IPS-18c (cell line): ENCODE results near the gene TNXB.
"Not testable (repeated sequence)": the region's sequence is repeated elsewhere in the genome, so short reads cannot be mapped to it uniquely, and the experiment has no call there.

Source experiments
- H3K4me3 ChIP-seq: 2 replicates; pipeline ENCODE4 v1.7.0; 2013; ENCODE audit warnings: low read depth, mild to moderate bottlenecking, low read length, moderate library complexity; ENCODE audit not compliant: insufficient read depth
- H3K9me3 ChIP-seq: one replicate; pipeline ENCODE4 v1.6.1; 2013; ENCODE audit warnings: mild to moderate bottlenecking, low read length, moderate library complexity; ENCODE audit not compliant: control insufficient read depth, insufficient read depth

TNXB gene

DNA sequence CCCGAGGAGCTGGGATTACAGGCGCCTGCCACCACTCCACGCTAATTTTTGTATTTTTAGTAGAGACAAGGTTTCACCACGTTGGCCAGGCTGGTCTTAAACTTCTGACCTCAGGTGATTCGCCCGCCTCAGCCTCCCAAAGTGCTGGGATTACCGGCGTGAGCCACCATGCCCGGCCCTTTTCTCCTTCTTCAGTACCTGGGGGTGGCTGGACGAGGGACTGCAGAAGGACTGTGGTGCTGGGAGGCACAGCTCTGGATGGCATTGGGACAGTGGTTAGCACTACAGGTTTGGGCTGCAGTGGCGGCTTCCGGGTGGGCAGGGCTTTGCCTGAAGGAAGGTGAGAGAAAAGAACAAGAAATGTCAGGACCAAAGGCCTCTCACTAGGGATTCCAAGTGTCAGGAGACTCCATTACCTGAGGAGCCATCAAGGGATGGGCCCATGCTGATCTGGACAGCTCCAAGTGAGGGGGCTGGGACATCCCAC lies 11.5 kb upstream of the TNXB start:
- Histone ChIP-seq H3K9me3 (peaks cover 2% of the 10 kb centered on the region), H3K4me3 (no peak overlapping the region)

DNA sequence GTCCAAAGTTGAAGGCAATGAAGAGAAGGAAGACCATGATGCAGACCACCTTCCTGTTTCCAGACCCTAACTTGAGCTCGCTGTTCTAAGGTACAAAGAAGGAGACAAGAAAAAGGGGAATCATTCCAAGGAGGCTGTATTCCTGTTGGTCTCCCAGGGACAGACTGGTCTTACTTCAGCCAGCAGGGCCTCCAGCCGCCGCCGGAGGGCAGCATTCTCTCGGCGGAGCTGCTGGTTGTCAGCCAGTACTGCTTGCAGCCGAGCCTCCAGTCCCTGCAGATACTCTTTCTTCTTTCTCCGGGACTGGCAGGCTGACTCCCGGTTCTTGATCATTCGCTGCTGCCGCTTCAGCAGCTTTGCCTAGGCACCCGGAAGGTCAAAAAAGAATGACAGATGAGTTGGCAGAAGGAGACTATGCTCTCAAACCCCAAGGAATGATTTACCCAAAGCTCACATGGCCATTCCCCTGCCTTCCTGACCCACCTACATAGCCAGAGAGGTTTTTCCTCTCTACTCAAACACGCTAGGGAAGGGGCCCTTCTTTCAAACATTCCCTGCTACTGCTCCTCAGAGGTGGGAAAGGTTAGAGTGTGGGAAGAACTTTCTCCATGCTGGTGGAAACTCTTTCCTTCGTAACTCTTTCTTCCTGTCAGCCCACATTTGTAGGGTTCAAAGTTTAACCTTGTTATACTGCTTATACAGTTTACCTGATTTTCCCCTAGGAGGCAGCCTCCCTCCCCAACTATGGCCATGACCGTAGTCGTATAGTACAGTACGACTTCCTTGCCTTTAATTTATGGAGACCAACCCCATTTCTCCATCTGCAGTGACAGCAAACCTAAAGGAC lies 9.9 kb upstream of the TNXB start:
- Histone ChIP-seq H3K4me3 (no peak overlapping the region), H3K9me3 (peaks cover 2% of the 10 kb centered on the region)

DNA sequence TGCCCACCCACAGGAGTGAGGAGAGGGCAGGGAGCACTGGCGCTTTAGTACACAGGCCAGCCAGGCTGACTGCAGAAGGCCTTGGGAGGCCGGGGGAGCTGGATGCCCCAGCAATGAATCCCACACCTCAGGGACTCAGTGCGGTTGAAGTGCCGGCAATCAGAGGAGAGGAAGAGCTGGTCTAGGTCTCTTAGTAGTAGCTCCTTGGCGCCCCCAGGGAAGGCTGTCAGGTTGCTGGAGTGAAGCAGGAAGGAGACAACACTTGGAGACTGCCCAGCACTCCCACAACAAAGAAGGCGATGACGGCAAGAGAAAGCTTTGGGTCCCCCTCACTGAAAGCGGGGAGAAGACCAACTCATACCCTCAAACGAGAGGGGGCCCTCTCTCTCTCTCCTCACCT lies 8.3 kb upstream of the TNXB start:
- H3K4me3 ChIP-seq = no peak overlapping the region
- peaks cover 2% of the 10 kb centered on the region for H3K9me3 ChIP-seq

DNA sequence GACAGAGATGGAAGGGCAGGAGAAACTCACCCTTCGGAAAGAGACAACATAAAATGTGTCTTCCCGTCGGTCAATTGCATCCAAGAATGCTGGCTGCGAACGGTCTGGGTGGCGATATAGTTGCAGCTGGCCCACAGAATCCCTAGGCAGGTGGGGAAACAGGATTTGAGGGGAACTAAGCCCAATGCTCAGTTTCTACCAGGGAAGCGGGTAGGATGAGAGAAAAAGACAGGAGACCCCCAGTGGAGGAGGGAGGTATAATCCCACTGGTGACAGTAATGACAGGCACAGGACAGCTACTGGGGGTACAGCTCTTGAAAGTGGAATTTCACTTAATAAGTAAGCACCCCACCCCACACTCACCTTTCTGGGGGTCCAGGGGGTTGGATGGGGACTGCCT lies 7.5 kb upstream of the TNXB start:
- Histone ChIP-seq H3K4me3 (no peak overlapping the region), H3K9me3 (peaks cover 2% of the 10 kb centered on the region)

DNA sequence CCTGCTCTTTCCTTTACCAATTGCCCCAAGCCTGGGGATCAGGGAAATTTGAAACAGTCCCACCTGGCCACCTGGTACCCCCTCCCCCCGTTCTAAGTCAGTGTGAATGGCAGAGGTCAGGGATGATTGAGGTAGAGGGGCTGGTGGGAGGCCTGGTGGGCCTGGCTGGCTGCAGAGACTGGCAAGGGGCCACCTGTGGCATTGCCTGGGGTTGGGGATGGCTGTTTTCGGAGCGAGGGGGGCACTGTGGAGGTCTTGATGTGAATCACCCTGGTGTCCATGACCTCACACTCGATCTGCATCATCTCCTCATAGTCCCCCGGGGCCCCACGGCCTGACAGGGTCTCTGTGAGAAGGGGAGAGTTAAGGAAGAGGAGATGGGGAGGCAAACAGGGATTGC lies 6.5 kb upstream of the TNXB start:
- peaks cover 2% of the 10 kb centered on the region for H3K9me3 ChIP-seq
- no peak overlapping the region for H3K4me3 ChIP-seq

DNA sequence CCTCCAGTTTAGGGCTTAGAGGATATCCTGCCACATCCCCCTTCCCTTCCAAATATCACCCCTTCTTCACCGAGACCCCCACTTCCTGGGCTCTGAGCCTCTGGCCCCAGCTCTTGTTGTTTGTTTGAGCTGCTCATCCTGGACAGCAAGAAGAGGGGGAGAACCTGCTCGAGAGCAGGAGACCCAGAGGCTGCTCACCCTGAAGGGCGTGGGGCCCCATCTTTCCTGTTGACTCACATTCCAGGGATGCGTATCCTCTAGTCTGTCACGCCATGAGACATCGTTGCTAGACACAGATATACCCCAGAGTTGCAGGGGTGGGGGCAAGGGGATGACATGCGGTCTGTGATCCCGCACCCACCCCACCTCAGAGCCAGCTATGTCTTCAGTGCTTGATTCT lies 5.7 kb upstream of the TNXB start:
- peaks cover 2% of the 10 kb centered on the region for H3K9me3 ChIP-seq

DNA sequence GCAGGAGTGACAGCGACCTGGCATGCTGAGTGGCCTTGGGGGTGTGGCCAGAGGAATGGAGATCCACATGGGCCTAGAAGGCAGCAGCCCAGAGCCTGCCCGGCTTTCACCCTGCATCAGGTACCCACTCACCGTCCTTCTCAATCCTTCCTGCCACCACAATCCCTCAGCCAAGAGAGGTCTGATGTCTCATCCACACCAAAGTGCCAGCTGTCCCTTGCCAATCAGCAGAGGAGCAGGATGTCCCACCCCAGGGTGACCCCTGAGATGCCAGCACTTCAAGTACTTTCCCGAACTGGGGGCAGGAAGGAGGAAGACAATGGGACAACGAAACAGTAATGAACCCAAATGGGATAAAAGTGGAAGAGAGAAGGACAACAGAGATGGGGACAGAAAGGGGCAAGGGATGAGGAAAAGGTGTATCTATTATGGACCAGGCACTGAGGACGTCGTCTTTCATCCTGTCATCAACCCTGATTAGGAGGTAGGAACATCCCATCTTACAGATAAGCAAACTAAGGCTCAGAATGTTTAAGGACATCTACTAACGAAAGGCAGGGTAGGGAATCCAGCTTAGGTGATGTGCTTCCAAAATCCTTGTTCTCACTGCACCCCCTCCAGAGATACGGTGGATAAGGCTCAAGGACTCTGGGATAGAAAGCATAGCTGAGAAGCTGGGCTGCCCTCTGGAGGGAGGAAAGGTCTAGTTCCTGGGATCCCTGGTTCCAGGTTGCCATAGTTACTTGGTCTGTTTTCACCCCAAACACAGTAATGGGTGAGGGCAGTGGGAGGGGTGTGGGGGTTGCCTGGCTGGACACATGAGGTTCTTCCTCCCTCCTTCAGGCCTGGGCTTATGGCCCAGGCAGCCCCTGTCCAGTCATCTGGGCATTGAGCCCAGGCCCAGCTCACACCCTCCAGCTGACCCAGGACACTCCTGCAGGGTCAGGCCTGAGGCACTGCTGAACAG lies 4.5 kb upstream of the TNXB start:
- H3K9me3 ChIP-seq = peaks cover 2% of the 10 kb centered on the region
- H3K4me3 ChIP-seq = no peak overlapping the region

More for the DNA sequence above, 5.7 kb upstream of the TNXB start:
- no peak overlapping the region for H3K4me3 ChIP-seq

DNA sequence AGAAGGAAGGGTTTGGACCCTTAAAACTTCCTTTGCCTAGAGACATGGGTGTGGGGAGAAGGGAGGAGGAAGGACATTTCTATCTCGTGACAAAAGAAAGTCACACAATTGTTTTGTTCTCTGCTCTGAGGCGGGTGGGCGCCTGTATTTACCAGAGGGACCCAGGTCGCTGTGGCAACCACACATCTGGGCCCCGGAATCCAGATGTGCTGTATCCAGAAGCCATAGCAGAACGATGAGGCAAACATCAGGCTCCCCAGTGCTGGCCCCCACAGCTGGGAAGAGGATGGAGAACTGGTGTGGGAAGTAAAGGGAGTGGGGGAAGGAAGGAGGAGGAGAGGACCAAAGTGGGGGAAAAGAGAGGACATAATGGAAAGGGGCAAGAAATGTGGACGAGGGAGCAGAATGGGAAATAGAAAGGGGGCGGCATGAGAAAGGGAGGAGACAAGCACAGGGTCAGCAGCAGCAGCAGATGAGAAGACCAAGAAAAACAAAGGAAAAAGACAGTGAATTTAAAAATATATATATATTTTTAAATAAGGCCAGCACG lies 3.4 kb upstream of the TNXB start:
- Histone ChIP-seq H3K9me3 (peaks cover 2% of the 10 kb centered on the region), H3K4me3 (no peak overlapping the region)

DNA sequence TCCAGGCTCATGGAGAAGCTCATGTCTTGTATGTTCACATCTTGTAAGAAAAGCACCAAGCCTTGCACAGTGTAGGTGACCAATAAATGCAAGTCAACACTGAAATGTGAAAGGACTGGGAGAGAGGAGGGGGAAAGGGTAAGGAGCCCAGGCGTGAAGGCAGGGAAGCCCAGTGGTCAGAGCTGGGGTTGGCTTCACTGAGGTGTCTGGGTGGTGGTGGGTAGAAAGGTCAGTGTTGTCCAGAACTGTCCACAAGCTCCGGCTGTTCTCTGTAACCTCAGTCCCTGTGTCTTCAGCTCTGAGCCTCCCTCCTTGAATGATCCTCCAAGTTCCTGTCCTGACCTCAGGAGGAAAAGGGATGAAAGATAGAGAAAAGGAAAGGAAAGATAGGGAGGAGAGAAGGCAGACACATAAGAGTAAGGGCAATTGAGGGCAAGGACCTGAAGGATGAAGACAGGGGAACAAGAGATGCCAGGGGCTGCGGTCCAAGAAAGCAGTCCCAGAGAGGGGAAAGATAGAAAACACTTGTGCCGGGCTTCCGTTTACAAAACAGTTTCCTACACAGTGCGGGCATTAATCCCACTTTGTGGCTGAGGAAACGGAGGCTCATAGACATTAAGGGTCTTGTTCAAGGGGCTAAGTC lies 2.4 kb upstream of the TNXB start:
- Histone ChIP-seq H3K9me3 (peaks cover 2% of the 10 kb centered on the region), H3K4me3 (no peak overlapping the region)

DNA sequence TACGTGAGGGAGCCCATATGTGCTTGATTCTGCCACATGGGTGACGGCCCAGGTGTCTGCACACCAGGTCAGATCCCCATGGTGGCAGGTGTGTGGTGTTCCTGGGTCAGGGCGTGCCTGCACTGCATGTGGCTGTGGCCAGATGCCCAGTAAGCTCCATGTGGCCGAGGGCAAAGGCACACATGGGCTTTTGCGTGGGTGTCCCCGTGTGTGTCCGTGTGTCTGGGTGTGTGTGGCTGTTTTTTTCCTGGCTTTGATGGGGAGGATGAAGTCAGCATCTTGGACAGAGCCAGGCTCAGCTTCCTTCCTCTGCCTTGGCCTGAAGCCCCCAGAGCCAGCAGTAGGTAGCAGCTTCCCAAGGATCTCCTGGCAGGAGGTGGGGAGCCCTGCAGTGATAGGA lies 1.5 kb upstream of the TNXB start:
- H3K9me3 ChIP-seq = no peaks in the 10 kb centered on the region
- H3K4me3 ChIP-seq = no peak overlapping the region

DNA sequence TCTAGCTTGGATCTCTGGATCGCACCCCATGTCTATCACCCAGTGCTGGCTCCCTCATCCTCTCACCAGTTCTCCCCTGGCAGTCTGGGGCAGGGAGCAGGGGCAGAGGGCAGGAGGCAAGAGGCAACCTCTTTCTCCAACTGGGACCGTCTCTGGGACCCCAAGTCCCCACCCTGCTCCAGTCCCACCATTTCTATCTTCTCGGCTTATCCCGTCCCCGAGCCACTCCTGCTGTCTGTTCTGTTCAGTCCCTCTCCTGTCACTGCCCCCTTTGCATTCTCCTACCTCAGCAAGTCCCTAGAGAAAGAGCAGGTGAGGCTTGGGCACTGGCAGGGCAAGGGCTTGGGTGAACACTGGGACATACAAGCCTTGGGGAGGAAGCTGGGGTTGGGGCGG lies 625 bp upstream of the TNXB start:
- Histone ChIP-seq H3K9me3 (no peaks in the 10 kb centered on the region), H3K4me3 (no peak overlapping the region)

DNA sequence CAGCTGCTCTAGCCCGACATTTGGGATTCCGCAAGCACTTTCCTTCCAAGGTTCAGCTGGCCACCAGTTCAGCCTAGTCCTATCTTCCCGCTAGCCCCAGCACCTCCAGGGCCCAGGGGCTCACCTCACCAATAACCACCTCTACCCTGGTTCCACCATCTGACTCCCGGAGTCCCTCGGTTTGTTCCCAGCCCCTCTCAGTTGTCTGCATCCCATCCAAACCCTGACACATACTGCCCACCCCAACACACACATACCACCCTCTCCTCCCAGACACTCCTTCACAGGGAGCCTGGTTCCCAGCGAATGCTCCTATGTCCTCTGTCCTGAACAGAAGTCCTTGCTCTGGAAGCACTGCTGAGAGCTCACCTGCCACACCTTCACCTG lies 418 bp downstream of the TNXB start:
- Histone ChIP-seq H3K9me3 (no peaks in the 10 kb centered on the region), H3K4me3 (0 out of 2 replicates have a peak overlapping the region, but pooled peaks have one; percentile 12)

DNA sequence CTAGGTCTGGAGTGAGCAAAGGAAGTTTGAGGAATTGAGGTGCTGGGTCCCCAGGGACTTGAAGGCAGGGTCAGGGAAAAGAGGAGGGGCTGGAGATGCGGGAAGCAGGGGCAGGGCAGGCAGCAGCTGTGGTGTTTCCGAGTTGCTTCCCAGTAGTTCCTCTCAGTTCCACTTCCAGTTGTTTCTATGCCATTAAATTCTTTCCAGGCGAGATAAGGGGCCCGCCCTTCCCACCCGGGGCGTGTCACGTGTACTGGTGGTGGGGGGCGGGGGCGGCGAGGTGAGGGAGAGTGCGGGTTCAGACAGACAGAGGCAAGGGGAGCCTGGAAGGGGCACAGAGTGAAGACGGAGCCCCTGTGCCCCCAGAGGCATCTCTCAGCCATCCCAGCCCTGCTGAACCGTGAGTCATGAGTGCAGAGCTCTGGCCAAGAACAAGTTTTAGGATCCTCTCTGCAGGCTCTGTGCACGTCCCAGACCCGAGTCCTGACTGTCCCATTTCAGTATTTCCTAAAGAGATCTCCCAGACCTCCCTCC lies 977 bp downstream of the TNXB start:
- no peaks in the 10 kb centered on the region for H3K9me3 ChIP-seq
- H3K4me3 ChIP-seq = 0 out of 2 replicates have a peak overlapping the region, but pooled peaks have one; percentile 12

DNA sequence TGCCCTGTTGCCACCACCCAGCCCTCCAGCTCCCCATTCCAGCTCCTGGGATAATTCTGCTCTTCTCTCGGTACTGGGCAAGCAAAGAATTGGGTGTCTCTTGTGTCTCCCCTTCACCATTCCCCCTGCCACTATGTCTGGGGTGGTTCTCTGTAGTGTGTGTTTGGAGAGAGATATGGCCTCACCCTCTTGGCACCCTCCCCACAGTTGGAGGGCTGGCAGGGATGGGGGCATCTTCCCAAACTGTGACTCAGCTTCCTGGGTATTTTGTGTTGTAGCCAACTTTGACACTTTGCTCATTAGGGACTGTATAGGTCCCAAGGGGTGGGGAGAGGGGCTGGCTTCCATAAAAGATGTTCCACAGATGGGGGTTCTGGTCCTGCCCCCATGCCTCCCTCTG lies 1.7 kb downstream of the TNXB start:
- H3K9me3 ChIP-seq = no peaks in the 10 kb centered on the region
- no peak overlapping the region for H3K4me3 ChIP-seq

DNA sequence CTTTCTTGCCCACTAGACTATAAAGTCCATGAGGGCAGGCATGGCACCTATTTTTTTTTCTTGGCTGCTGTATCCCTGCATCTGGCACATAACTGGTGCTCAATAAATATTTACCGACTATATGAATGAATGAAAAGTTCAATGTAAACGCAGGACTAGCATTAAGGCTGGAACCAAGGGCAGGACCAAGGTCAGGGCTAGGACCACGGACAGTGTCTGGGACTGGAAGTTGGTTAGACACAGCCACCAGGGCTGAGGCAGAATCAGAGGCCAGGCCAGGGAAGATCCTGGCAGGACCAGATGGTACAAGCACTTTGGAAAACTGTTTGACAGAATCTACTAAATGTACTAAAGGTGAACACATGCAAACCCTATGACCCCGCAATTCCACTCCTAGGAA lies 3.7 kb downstream of the TNXB start:
- H3K9me3 ChIP-seq = no peaks in the 10 kb centered on the region
- H3K4me3 ChIP-seq = no peak overlapping the region

DNA sequence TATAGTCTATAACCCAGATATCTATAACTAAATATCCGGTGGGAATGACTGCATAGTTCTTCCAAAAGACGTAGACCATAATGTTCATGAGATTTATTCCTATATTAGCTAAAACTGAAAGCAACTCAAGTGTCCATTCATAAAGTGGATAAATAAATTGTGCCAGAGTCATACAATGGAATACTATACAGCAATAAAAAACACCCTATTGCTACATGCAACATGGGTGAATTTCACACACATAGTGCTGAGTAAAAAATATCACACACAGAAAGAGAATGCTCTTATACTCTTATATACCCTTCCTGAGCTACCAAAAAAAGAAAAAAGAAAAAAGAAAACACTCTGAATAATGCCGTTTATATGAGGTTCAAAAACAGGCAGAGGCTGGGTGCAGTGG lies 6.9 kb downstream of the TNXB start:
- no peaks in the 10 kb centered on the region for H3K9me3 ChIP-seq
- no peak overlapping the region for H3K4me3 ChIP-seq

DNA sequence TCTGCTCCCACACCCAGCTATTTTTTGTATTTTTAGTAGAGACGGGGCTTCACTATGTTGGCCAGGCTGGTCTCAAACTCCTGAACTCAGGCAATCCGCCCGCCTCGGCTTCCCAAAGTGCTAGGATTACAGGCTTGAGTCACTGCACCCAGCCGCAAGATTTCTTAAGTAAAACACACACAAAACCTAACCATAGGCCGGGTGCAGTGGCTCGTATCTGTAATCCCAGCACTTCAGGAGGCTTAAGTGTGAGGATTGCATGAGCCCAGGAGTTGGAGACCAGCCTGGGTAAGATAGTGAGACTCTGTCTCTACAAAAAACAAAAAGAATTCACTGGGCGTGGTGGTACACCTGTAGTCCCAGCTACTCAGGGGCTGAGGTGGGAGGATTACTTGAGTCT lies 8.9 kb downstream of the TNXB start:
- not testable (repeated sequence) for H3K4me3 ChIP-seq, H3K9me3 ChIP-seq
